Mucosa of rectum (tissue), 2 donors: ENCODE results near the gene HNRNPU.

Source experiments
- H3K27ac ChIP-seq, 2 donors: one replicate each; pipeline ENCODE4 v1.7.0; 2013; ENCODE audit warnings: inconsistent platforms in 2 of 2, low read depth in 2 of 2, low read length in 2 of 2
- H3K27me3 ChIP-seq, 2 donors: one replicate each; pipeline ENCODE4 v1.7.0; 2013; ENCODE audit warnings: low read length in 2 of 2; ENCODE audit not compliant: control insufficient read depth in 2 of 2, insufficient read depth in 2 of 2
- H3K36me3 ChIP-seq, 2 donors: one replicate each; pipeline ENCODE4 v1.7.0; 2013; ENCODE audit warnings: low read length in 2 of 2; ENCODE audit not compliant: control insufficient read depth in 2 of 2, insufficient read depth in 2 of 2
- H3K4me1 ChIP-seq, 2 donors: one replicate each; pipeline ENCODE4 v1.7.0; 2013; ENCODE audit warnings: low read length in 2 of 2, mild to moderate bottlenecking in 1 of 2; ENCODE audit not compliant: control insufficient read depth in 2 of 2, insufficient read depth in 2 of 2
- H3K4me3 ChIP-seq, 2 donors: one replicate each; pipeline ENCODE4 v1.7.0; 2013; ENCODE audit warnings: low read length in 2 of 2
- H3K9ac ChIP-seq, 2 donors: one replicate each; pipeline ENCODE4 v1.7.0; 2013; ENCODE audit warnings: low read length in 2 of 2, low read depth in 1 of 2, mild to moderate bottlenecking in 1 of 2
- H3K9me3 ChIP-seq, 2 donors: one replicate each; pipeline ENCODE4 v1.7.0; 2013; ENCODE audit warnings: low read length in 2 of 2; ENCODE audit not compliant: control insufficient read depth in 2 of 2
- donor health status: healthy.
- donor health status: Normal muscosa, but diverticular disease.

Gene HNRNPU

DNA sequence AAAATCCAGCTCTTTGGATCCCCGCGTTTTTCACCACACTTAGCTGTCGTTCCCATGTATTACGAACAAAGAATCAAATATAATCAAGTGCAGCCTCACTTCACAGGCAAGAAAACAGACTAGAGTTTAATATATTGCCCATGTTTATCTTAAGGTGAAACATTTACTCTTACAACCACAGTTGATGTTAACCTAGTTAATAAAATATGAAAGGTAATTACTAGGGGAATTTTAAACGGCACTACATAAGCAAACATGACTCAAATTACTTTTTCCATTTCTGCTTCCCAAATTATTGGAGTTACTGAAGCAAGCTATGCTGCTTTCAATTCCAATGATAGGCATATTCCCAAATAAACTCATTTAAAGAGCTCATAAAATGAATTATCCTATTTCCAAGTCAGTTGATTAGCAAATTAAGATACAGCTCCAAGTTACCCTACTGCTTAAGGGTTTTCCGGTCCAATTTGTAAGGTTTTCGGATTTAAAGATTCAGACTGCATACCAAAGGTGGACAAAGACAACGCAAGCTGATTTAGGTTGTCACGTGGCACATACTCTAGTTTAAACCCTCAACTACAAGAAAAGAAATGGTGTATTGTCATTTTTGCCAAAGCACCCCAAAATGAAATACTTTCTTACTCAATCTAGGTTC lies 22.9 kb downstream of the HNRNPU start:
- Histone ChIP-seq H3K9me3 (no peaks in the 10 kb centered on the region), H3K4me3 (no peak overlapping the region), H3K36me3 (peaks cover 34 to 38% of the 10 kb centered on the region in 2 donors), H3K27ac (peak overlapping the region in 1 of 2 donors; percentile 56), H3K4me1 (peaks cover 4 to 17% of the 10 kb centered on the region in 2 donors), H3K27me3 (no peaks in the 10 kb centered on the region), H3K9ac (no peak overlapping the region)

DNA sequence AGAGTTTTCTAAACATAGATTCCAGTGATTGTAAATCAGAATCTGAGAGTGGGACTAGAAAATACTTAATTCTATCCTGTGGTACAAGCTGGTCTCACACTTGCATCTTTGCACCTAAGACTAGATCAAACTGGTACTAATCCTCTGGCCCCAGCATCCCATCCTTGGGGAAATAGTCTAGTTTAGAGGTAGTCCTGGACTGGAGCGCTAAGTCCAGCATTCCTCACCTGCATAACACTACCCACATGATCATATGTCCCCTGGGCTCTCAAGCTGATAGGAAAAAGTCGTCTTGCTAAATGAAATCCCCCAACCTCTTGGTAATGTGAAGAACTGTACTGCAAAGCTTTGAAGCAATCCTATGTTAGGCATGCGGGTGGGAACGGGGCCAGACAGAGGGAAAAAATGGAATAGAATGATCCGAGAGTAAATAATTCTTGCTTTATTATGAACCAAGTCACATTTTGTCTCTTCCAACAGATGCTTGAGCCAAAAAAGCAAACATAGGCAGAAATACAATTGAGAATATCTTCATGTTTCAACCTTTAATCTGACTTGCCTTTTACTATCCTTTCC lies 24.0 kb downstream of the HNRNPU start:
- peaks cover 4 to 23% of the 10 kb centered on the region in 2 donors for H3K4me1 ChIP-seq
- H3K27ac ChIP-seq: no peak overlapping the region
- no peaks in the 10 kb centered on the region for H3K27me3 ChIP-seq
- H3K9ac ChIP-seq: no peak overlapping the region
- no peak overlapping the region for H3K4me3 ChIP-seq
- no peaks in the 10 kb centered on the region for H3K9me3 ChIP-seq
- H3K36me3 ChIP-seq: peaks cover 31% of the 10 kb centered on the region in 2 donors

DNA sequence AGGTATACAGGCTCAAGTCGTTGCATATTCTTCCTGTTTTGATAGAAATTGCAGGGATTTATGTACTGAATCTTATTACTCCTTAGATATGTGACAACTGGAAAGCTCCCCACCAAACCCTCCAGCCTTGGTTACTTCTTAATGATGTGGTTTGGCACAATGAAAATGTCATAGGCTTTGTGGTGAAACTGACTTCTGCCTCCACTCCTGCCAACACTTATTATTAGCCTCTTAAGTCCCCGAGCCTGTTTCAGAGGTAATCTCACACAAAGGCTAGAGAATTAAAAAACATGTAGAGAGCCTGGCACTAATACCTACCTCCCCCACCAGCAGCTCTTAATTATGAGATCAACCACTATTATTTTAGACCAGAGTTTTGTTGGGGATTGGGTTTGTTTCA lies 24.7 kb downstream of the HNRNPU start:
- Histone ChIP-seq H3K27me3 (no peaks in the 10 kb centered on the region), H3K36me3 (peaks cover 26% of the 10 kb centered on the region in 2 donors), H3K4me1 (peaks cover 6 to 23% of the 10 kb centered on the region in 2 donors), H3K27ac (no peak overlapping the region), H3K4me3 (no peak overlapping the region), H3K9ac (no peak overlapping the region), H3K9me3 (no peaks in the 10 kb centered on the region)

DNA sequence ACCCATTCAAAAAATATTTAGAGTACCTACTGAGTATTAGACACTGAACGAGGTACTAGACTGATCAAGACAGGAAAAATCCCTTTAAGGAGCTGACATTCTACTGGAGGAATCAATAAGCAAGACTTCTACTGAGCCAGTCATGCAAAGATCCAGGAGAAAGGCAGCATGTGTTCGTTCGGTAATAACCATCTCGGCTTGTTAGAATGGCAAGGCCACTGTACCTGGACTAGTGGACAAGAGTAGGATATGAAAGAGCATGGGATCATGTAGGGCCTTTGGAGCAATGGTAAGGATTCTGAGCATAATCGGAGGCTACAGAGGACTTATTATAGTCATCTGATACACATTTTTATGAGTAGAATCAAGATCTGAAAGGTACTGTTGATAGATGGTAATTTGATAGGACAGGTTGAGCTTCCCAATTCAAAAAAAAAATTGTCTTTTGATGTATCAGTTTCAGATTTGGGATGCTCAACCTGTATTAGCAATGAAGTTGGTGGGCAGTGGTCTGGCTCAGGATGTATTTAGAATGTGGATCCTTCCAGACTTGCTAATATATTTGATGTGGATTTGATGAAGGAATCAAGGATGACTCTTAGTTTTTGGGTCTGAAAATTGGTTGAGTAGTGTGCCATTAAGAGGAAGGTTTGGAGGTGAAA lies 26.6 kb downstream of the HNRNPU start:
- H3K27me3 ChIP-seq: no peaks in the 10 kb centered on the region
- no peak overlapping the region for H3K9ac ChIP-seq
- H3K27ac ChIP-seq: no peak overlapping the region
- no peaks in the 10 kb centered on the region for H3K9me3 ChIP-seq
- no peak overlapping the region for H3K4me3 ChIP-seq
- H3K4me1 ChIP-seq: peaks cover 6 to 21% of the 10 kb centered on the region in 2 donors
- peaks cover 9 to 10% of the 10 kb centered on the region in 2 donors for H3K36me3 ChIP-seq

DNA sequence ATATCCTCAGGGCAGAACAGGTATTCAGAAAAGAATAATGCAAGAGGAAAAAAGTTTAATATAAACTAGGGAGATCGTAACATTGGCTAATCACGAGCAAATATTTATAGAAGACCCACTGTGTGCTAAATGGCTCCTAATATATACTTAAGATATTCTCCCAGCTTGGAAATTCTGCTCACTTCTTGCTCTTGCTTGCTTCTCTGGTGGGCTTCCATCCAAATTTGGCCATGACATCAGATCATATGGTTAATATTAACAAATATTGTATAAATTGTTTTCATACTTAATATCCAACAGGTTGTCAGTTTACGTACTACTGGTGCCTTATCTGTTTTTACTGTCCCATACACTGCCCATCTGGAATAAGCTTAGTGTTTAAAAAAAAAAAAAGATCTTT lies 27.8 kb downstream of the HNRNPU start:
- peak overlapping the region; percentile 88 to 94 for H3K4me3 ChIP-seq
- H3K4me1 ChIP-seq: peaks cover 6 to 19% of the 10 kb centered on the region in 2 donors
- H3K36me3 ChIP-seq: peaks cover 2 to 7% of the 10 kb centered on the region in 2 donors
- H3K9ac ChIP-seq: peak overlapping the region; percentile 87 to 95
- H3K27me3 ChIP-seq: no peaks in the 10 kb centered on the region
- peak overlapping the region; percentile 100 for H3K27ac ChIP-seq
- no peaks in the 10 kb centered on the region for H3K9me3 ChIP-seq

DNA sequence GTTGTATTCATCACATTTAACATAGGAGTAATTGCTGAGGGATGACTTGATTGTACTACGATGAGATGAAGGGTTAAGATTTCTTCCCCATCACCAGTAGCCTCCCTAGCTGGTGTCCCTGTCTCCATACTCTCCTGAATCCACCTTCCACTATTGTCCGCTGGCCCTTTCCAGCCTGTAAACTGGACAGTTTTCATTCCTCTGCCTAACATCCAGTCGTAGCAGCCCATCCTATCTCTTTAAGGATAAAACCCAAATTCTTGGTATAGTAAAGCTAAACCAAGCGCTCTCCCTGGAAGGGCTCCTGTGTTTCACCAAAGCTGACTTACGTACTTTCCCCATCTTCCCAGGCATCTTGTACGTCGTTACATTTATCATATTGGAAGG lies 28.2 kb downstream of the HNRNPU start:
- Histone ChIP-seq H3K27me3 (no peaks in the 10 kb centered on the region), H3K4me3 (peak overlapping the region; percentile 88 to 94), H3K27ac (peak overlapping the region; percentile 100), H3K4me1 (peaks cover 6 to 15% of the 10 kb centered on the region in 2 donors), H3K36me3 (peaks cover 2 to 7% of the 10 kb centered on the region in 2 donors), H3K9me3 (no peaks in the 10 kb centered on the region), H3K9ac (peak overlapping the region; percentile 87 to 95)

DNA sequence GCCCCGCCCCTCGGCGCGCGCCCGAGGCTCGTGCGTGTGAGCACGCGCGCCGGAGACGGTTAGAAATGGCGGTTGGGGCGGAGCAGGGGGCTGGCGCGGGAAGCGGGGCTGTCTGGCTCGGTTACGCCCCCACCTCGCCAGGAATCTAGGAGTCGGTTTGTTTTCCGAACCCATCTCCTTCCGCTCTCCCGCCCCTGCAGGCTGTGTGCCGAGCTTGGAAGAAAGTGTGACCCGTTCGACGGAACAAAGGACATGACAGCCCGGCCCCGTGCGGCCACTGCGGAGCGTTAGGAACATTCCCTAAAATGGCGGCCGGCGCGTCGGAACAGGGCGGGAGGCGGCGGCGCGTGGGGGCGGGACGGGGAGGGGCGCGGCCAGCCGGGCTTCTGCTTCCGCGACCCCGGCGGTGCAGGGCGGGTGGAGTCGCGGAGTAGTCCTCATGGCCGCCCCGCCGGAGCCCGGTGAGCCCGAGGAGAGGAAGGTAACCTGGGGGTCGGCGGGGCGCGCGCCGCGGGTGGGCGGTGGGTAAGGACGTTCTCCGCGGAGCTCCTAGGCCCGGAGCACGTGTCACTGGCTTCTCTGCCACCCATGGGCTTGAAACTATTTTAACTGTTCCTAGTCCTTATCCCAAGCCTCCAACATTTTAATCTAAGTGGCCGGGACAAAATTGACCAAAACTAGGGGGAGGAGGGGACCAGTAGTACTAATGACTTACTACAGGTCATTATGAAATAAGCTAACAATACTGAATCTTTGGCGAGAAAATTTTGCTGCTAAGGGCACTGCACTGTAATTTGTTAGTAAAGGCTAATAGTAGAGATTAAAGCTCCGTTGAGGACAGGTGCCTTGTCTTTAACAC lies 28.8 kb downstream of the HNRNPU start, which contains the start of gene COX20:
TSS of gene COX20 (plus strand) at position 383 of the 859 bp plus-strand sequence. CDS start at position 440, 57 bp downstream.
- H3K9ac ChIP-seq: peak within 1 kb of the TSS; percentile 87 to 95
- H3K4me3 ChIP-seq: peak within 1 kb of the TSS; percentile 88 to 97
- H3K36me3 ChIP-seq: peaks cover 2 to 6% of the 10 kb centered on the region in 2 donors
- no peaks in the 10 kb centered on the region for H3K9me3 ChIP-seq
- H3K27me3 ChIP-seq: no peaks in the 10 kb centered on the region
- peak within 1 kb of the TSS; percentile 100 for H3K27ac ChIP-seq
- peaks cover 6 to 13% of the 10 kb centered on the region in 2 donors for H3K4me1 ChIP-seq

DNA sequence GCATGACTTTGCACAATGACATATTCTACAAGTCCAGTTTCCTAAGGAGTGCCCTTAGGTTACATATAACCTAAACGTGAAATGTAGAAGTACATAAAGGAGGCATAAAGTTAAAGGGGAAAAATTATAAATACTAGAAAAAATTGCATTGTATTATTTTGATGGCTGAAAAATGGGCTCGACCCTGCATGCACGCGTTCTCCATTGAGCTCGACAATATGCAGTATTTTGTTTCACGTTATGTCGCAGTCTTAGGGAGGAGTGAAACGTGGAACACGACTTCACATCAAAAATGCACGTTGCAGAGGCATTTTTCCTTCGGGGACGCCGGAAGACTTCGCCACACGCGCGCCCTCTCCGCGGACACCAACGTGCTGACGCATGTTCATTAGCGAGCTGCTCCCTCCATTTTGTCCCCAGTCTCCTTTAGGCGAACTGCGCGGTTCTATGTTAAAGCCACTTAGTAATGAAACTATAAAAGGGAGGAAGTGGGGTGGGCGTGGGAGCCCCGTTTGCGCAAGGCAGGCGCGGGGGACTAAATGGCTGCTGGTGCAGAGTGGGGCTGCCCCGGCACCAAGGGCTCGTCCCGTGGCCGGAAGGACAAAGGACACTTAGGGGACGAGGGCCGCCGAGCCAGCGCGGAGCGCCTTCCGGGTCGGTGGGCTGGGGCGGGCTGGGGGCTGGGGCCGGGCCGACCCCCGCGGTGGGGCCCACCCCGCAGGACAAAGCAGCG lies 29.6 kb downstream of the HNRNPU start:
- H3K4me1 ChIP-seq: peaks cover 2 to 13% of the 10 kb centered on the region in 2 donors
- H3K27ac ChIP-seq: peak overlapping the region; percentile 100
- H3K36me3 ChIP-seq: peaks cover 2 to 5% of the 10 kb centered on the region in 2 donors
- peak overlapping the region; percentile 88 to 97 for H3K4me3 ChIP-seq
- no peaks in the 10 kb centered on the region for H3K27me3 ChIP-seq
- H3K9me3 ChIP-seq: no peaks in the 10 kb centered on the region
- peak overlapping the region; percentile 79 to 95 for H3K9ac ChIP-seq

DNA sequence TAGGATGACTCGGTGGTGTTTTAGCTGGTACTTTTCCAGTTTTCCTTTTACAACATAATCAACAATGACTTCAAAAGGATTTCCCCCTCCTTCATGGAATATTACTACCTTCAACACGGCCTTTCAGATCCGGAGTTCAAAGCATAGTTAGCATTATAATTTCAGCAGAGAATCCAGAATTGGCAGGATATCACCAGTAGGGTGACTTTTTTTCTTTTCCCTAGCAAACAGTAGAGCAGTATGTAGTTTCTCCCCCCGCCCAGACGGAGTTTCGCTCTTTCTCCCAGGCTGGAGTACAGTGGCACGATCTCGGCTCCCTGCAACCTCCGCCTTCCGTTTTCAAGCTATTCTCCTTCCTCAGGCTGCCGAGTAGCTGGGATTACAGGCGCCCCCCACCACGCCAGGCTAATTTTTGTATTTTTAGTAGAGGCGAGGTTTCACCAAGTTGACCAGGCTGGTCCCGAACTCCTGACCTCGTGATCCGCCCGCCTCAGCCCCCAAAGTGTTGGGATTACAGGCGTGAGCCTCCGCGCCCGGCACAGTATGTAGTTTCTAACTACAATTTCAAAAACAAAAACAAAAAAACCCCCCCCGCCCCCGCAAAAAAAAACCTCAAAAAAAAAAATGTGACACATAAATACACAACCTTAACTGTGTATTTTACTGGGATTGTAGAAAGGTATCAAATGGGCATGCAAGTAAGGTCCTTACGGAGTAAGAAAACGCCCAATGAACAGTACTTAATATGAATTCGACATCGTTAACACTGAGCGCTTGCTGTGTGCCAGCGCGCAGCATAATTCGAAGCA lies 30.4 kb downstream of the HNRNPU start:
- Histone ChIP-seq H3K4me3 (peak overlapping the region; percentile 73 to 97), H3K9me3 (no peaks in the 10 kb centered on the region), H3K4me1 (peaks cover 2 to 13% of the 10 kb centered on the region in 2 donors), H3K9ac (peak overlapping the region; percentile 79 to 95), H3K27me3 (no peaks in the 10 kb centered on the region), H3K36me3 (peaks cover 0 to 3% of the 10 kb centered on the region in 2 donors), H3K27ac (peak overlapping the region; percentile 100)
